GM21528 (cell line): ENCODE measurements around the gene CACNA1F.

Experiments used
- ATAC-seq: cut with Tn5 transposase; IDR thresholded peaks from one replicate; pipeline ENCODE4 v1.9.1; 2021; ENCODE audit warnings: mild to moderate bottlenecking, moderate library complexity; ENCODE audit not compliant: unreplicated experiment, low FRiP score

CACNA1F gene

DNA sequence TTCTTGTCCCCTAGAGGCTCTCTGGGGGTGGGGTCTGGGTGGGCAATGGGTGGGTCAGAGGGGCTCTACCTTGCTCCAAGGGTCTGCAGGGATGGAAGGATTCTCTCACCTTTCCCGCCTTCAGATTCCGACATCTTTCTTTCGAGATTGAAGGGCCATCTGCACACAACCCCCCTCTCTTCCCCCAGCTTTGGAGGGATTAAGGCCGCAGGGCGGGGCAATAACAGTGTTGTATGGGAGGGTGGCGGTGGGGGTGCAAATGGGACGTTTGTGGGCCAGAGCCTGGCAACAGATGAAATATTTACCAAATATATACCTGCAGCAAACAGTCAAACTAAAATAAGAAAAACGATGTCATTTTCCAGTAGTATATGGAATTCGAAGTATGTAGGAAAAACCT lies at the start of gene CACNA1F:
Gene CACNA1F, minus strand, starts transcription at position 165 of the 400 bp plus-strand sequence. Its CDS starts 31 bp downstream, at position 134.
- ATAC-seq, result no peak

DNA sequence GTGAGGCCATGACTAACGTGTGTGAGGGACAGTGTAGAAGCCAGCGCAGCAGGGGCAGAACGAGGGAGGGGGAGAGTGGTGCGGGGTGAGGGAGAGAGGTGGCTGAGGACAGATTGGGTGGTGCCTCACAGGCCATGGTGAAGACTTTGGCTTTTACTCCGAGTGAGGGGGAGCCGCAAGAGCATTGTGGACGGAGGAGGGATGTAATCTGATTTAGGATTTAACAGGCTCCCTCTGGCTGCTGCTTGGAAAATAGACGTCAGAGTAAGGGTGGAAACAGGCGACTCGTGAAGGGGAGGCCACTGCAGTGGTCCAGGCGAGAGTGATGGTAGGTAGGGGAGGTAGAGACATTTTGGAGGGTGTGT lies 49.5 kb upstream of the CACNA1F start:
- no peak for ATAC-seq

DNA sequence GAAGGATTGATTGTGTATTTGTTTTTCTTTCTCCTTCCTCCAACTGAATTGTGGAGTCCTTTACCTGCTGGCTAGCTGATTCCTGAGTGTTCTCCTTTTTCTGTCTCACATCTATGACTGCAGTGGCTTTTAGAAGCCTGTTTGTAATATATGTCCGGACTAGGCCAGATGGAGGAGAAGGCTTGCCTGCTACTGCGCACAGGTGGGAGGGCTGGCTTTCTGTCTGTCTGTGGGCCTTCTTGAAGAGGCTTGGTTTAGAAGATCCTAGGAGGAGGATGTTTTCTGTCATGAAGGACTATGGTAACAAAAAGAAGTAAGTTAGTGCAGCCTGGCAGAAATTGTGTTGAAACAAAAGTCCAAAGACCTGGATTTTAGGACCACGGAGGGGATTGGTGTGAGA lies 44.9 kb upstream of the CACNA1F start:
- ATAC-seq, result no peak

DNA sequence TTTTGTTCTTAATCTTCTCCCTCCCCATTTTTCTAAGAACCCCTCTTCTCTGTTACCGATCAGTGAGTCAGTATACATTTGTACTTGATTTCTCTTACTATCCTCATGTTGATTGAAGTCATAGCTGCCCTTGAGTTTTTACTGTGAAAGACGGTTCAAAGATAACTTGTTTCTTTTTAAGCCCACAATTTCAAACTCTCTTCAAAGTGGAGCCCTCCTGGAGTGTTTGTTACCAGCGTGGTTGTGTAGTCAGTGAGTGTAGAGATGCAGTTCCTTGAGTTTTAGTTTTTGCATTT lies 44.3 kb upstream of the CACNA1F start:
- ATAC-seq, result no peak

DNA sequence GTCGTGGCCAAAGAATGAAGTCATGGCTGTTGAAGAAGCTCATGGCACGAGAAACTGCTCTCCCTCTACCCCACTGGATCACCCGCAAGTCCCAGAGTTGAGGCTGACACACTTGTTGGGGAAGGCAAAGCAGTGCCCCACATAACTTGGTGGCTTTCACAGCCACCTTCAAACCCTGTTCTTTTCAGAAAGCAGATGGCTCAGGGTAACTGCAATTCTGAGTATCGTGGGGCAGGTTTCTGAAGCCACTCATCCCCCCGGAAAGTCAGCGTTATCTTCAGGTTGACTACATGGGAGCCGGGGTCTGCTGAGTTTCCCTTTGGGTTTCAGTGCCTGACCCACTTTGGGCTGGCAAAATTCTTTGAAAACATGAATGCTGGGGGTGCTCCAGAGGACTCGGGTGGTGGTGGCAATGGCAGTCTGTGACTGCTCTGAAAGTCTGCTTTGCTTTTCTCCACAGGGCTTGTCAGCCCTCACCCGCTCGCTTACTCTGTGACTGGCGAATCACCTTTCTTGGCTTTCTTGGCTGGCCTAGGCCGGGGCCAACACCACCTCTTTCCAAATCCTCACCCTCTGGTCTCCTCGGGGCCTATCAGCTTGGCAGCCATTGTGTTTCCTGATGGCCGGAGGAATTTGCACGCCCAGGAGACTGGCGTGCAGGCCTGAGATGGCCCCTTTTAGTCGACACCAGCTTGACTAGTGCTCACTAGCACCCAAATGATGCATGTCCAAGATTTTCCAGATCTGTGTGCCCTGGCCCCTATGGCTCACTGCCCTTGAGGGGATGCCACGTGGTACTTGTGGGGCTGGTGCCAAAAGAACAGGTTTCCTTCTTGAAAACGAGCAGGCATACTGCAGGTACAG lies 43.8 kb upstream of the CACNA1F start:
- ATAC-seq, result no peak

DNA sequence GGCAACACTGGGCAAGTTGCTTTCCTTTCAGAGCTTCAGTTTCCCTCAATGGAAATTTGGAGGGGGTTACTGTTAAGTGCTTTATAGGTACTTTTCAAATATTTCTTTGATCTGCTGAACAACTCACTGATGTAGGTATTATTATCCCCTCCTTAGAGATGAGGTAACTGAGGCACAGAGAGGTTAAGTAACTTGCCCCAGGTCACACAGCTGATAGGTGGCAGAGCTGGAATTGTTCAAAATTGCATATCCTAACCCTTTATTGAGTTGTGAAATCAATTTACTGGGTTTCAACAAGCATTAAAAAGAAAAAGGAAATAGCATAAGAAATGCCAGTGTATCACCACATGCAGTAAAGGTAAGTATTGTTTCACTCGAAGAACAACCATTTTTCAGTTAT lies 43.1 kb upstream of the CACNA1F start:
- no peak for ATAC-seq

DNA sequence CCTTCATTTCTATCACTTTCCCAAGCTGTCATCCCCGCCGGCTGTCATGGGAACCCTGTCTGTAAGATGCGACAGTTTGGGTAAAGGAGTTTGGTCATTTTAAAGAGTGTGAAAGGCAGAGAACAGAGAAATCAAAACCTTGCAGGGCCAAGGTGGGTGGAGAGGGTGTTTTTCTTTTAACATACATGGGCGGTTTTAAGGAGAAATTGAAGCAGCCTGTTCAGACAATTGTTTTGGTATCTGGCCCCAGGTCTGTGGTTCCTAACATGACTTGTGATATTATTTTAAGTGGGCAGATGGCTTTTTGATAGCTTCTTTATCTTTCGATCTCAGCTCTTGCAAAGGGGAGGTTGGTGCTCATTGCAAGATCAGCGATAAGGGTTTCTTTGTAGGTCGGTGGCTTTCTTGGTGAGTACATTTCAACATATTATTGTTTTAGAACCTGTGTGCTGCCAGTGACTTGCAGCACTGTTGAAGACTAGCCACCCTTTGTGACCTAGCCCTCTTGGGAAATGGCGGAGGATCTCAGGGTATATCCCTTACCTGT lies 40.1 kb upstream of the CACNA1F start:
- ATAC-seq, result no peak

DNA sequence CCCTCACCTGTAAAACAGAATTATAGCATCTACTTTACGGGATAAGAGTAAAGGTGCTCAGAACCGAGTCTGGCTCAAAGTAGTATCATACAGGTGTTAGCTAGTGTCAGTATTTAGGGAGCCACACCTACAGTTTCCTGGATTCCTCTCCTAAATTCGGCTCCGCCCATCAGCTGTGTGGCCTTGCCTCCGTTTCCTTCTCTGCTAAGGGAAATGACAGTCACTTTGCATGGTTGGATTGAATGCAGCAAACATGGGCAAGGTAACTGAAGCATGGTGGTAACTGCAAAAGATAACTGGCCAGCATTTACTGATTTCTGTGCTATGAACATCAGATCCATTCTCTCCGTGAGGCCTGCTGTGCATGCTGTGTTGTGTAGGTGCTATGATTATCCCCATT lies 39.3 kb upstream of the CACNA1F start:
- ATAC-seq, result no peak

DNA sequence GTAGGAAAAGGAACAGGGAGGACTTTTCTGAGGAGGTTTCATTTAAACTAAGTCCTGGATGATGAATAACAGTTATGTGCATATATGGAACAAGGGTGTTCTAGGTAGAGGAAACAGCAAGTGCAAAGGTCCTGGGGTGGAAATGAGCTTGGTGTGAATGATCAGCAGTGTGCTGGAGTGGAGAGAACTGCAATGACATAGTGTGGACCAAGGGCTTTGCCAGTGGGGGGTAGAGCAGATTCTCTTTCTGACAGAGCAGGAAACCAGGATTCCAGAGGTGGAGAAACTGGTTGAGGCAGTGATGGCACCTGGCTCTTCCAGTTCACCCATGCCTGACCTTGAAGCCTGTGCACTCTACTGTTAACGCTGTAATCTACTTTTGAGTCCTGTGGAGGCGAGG lies 38.2 kb upstream of the CACNA1F start:
- ATAC-seq, result no peak

DNA sequence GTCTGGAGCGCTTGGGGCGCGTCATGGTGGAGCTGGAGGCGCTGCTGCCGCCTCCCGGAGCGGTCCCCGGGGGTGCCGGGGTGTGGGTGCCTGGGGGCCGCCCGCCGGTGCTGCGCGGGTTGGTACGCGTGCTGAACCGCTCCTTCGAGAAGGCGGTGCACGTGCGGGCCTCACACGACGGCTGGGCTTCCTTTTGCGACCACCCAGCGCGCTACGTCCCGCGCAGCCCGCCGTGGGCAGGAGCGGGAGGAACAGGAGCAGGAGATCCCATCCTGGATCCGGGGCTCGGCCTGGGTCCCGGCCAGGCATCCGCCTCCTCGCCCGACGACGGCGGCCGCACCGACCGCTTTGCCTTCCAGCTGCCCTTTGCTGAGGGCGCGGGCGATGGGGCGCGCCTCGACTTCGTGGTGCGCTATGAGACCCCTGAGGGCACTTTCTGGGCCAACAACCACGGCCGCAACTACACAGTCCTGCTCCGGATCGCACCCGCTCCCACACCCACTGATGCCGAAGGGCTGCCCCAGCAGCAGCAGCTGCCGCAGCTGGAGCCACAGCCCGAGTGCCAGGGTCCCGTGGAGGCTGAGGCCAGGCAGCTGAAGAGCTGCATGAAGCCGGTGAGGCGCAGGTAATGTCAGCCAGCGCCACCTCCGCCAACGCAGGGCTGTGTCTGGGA lies 37.2 kb upstream of the CACNA1F start:
- no peak for ATAC-seq

DNA sequence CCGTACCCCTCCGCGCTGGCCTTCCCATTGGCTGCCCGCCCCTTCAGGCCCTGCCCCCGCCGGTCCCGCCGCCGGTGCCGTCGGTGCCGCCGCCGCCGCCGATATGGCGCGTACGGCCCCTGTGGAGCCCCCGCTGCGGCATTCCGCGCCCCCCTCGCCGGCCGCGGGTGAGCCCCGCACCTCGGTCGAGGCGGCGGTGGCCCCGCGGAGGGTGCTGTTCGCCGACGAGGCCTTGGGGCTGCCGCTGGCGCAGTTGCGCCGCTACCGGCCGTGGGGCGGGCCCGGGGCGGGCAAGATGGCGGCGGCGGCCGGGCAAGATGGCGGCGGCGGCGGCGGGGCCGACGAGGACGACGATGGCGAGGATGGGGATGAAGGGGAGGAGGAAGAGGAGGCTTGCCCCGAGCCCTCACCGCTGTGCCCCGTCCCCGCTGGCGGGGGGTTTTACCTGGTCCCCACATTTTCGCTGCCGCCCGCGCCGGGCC lies 36.7 kb upstream of the CACNA1F start, which contains the start of gene PPP1R3F:
Gene PPP1R3F, plus strand, starts transcription at position 27 of the 482 bp plus-strand sequence. Its CDS starts 77 bp downstream, at position 104.
- ATAC-seq, result peak; percentile 18

DNA sequence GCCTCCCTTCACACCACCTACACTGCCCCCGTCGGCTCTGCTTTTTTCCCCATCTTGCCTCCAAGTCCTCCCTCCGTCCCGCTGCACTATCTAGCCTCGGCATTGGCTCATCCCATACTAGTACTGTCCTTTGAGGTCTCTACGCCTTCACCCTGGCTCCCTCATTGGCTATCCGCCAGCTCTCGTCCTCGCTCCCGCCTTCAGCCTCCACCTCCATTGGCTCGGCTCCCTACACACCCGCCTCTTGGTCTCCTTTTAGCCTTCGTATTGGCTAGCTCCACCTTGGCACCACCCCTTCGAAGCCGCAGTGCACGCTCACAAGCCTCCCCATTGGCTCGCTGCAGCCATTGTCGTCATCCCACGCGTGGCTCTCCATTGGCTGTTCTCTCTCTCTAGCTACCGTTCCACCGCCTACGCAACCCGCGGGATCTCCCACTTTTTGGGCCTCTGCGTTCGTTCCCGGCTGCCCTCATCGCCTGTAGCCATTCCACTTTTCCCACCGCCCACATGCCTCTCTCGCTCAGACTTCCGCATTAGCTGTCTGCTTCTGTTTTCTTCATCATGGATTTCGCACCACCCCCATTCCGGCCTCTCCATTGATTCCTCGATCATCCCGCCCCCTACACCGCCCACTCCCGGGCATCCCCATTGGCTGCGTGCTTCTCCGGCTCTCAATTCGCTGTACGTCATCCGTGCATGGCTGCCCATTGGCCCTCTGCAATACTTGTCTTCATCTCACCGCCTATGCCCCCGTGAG lies 36.0 kb upstream of the CACNA1F start:
- peak; percentile 91 for ATAC-seq

DNA sequence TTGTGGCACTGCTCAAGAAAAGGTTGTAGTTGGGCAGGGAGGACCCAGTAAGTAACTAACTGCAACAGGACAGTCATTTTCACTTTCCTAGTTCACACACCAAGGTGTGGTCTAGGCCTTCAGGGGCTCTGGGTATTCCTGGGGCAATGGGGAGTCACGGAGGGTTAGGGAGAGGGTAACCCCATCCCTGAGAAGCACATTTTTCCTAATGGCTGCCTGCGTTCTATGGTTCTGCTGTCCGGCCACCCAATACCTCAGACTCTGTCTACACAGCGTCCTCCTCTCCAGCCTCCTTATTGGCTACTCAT lies 35.5 kb upstream of the CACNA1F start:
- no peak for ATAC-seq

DNA sequence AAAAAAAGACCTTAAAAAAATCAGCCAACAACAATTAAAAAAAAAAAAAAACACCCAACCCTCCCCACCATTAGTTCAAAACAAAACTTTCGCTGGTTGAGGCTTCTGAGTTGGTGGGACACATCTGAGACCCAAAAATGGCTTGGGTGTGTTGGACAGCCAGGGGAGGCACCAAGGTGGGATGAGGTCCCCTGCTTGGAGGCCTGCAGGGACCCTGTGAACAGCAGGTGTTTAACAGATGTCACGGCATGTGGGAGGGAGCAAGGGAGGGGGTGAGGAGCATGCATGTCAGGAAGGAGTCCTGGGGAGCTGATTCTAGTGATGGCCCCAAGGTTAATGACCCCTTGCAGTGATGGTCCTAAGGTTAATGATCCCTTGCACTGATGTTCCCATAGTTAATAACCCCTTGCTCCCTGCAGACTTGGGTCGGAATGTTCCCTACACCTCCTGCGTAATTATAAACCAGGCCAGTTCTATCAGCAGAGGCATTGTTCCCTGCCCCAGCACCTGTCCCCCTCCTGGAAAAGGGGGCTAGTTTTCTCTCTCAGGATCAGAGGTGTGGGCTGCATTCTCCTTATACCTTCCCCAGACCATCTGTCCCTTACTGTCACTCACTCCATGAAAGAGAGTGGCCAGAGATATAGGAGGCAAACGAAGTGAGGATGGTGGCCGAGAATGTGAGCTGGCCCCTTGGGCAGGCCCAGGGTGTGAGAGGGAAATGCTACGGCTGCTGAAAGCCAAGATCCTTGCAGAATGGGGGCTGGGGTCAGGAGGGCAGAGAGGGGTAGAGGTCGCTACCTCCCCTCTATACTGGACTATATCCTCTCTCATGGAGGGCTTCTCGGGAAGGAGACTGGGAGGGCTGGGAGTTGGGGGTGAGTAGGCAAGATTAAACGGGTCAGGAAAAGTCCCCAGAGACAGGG lies 33.6 kb upstream of the CACNA1F start:
- no peak for ATAC-seq

DNA sequence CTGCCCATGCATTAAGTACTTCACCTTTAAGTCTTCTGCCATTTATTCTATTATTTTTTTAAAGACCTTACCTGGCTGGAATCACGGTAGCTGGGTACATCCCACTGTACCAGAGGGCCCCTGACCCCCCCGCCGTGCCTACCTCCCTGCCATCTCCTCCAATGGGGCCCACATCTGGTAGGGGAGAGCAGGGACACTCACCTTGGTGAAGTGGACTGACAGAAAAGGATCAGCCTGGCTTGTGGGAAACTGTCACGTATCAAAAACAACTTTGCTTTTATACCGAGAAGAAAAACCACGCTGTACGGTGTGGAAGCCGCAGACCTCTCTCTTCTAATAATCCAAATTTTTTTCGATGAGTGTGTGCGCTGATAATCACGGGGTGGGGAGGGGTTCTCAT lies 31.3 kb upstream of the CACNA1F start, which contains the start of gene FOXP3:
Gene FOXP3, minus strand, starts transcription at position 251 of the 400 bp plus-strand sequence. CDS start 6,205 bp downstream, outside the sequence.
- no peak for ATAC-seq

DNA sequence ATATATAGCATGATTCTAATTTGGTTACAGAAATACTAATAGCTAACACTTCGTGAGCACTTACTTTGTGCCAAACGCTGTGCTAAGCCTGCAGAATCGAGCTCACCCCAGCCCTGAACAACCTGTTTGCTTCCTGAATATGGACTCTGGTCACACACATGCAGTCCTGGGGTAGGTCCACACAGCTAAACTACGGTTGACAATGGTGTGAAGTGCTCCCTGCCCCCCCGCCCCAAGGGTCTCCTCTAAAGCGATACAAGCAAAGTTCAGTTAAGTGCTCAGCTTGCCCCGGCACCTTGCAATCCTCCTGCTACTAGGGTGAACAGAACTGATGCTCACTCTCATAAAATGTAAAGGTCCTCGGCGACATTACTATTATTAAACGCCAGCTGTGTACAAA lies 30.5 kb upstream of the CACNA1F start:
- ATAC-seq, result no peak

DNA sequence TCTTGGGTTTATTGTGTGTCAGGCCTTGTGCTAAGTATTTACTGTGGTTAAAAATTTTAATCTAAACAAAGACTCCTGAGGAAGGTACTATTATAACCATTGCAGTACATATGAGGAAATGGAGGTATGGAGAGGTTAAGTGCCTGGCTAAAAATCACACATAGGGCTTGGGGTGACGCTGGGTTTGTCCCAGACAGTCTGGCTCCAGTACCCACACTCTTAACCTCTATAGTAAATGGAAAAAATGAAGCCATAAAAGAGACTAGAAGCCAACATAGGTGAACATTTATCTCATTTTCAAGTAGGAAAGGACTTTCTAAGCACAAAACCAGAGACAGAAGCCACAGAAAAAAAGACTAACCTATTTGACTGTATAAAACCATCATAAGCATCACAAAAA lies 29.5 kb upstream of the CACNA1F start:
- ATAC-seq, result no peak

DNA sequence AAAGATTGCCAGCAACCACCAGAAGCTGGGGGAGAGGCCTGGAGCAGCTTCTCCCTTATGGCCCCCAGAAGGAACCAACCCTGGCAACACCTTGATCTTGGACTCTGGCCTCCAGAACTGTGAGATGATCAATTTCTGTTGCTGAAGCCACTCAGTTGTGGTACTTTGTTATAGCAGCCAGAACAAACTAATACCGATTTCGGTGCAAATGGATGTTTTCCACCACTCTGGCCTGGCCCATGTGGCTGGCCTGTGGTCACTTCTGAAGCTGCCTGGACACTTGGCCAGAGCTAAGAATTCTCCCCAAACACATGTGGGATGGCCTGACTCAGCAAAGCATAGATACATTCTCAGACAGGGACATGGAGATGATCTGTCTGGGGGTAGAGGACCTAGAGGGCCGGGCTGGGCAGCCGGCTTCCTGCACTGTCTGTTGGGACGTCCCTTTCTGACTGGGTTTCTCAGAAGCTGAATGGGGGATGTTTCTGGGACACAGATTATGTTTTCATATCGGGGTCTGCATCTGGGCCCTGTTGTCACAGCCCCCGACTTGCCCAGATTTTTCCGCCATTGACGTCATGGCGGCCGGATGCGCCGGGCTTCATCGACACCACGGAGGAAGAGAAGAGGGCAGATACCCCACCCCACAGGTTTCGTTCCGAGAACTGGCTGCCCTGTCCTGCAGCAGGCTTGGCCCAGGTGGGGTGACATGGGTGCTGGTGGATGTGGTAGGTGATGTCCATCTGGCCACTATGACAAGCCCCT lies 27.3 kb upstream of the CACNA1F start:
- no peak for ATAC-seq

DNA sequence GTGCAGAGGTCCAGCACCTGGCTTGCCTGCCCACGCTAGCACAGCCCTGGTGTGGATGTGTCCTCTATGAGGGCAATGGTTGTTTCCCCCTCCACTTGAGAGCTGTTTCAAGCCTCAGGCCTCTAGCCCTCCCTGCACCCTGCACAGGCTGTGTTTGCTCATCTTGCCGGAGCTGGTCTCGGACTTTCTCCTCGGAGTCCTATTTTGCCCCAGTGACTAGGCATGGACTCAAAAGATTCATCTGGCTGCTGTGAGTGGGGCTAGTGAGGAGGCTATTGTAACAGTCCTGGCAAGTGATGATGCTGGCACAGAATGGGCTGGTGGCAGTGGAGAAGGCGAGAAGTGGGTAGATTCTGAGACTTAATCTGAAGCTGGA lies 25.6 kb upstream of the CACNA1F start:
- no peak for ATAC-seq
